Keratinocyte (primary cell): ENCODE results near the gene FARP2. TPM values are rescaled to one million over a fixed set of nuclear protein-coding genes. Genes with fewer than 3 reads are reported as not detected.

Experiments
- DNase-seq: peaks from one replicate; pipeline ENCODE4 v3.0.0-alpha.2; 2011; ENCODE audit warnings: low read depth, missing footprints, low spot score
- FAIRE-seq: peaks from 2 replicates; lab custom pipeline; 2011; peaks lifted over from hg19 to GRCh38; lab: Jason Lieb, UNC
- H2AFZ ChIP-seq: 2 replicates; pipeline ENCODE4 v1.6.0; 2012; ENCODE audit warnings: low read length, control low read depth, inconsistent platforms; ENCODE audit not compliant: control insufficient read depth
- H3K27ac ChIP-seq: 2 replicates; pipeline ENCODE4 v1.5.1; 2011; ENCODE audit warnings: low read length; ENCODE audit not compliant: control insufficient read depth, insufficient read depth
- H3K27me3 ChIP-seq: 3 replicates; pipeline ENCODE4 v1.6.0; 2011; ENCODE audit warnings: low read length; ENCODE audit not compliant: control insufficient read depth, insufficient read depth; ENCODE audit errors: extremely low read depth
- H3K36me3 ChIP-seq, 2 experiments: 2 replicates in 1 of 2; 3 replicates in 1 of 2; pipeline ENCODE4 v1.5.1; 2011; ENCODE audit warnings: low read length in 2 of 2, mild to moderate bottlenecking in 1 of 2; ENCODE audit not compliant: control insufficient read depth in 2 of 2, insufficient read depth in 2 of 2; ENCODE audit errors: extremely low read depth in 1 of 2
- H3K4me1 ChIP-seq: 3 replicates; pipeline ENCODE4 v1.5.1; 2011; ENCODE audit warnings: low read length; ENCODE audit not compliant: control insufficient read depth, insufficient read depth; ENCODE audit errors: extremely low read depth
- H3K4me2 ChIP-seq: 3 replicates; pipeline ENCODE4 v1.6.0; 2011; ENCODE audit warnings: low read depth, low read length; ENCODE audit not compliant: control insufficient read depth, insufficient read depth; ENCODE audit errors: extremely low read depth
- H3K4me3 ChIP-seq, 3 experiments: fragments of 200-600 bp in 1 of 3; sonication (generic) in 1 of 3; 2 replicates in 2 of 3; 3 replicates in 1 of 3; pipeline ENCODE4 v1.5.1; 2011 to 2016; ENCODE audit warnings: low read length in 3 of 3, mild to moderate bottlenecking in 3 of 3, control low read depth in 2 of 3, inconsistent platforms in 1 of 3, low read depth in 1 of 3, mixed read lengths in 1 of 3, mixed run types in 1 of 3, moderate library complexity in 1 of 3; ENCODE audit not compliant: control insufficient read depth in 2 of 3, insufficient read depth in 2 of 3; ENCODE audit errors: extremely low read depth in 1 of 3
- H3K79me2 ChIP-seq: 2 replicates; pipeline ENCODE4 v1.6.0; 2012; ENCODE audit warnings: low read length; ENCODE audit not compliant: control insufficient read depth, insufficient read depth
- H3K9ac ChIP-seq: 3 replicates; pipeline ENCODE4 v1.6.0; 2011; ENCODE audit warnings: low read length; ENCODE audit not compliant: control insufficient read depth, insufficient read depth; ENCODE audit errors: extremely low read depth
- H3K9me1 ChIP-seq: 3 replicates; pipeline ENCODE4 v1.6.0; 2011; ENCODE audit warnings: low read length; ENCODE audit not compliant: control insufficient read depth, insufficient read depth; ENCODE audit errors: extremely low read depth
- H3K9me3 ChIP-seq: 2 replicates; pipeline ENCODE4 v1.5.1; 2012; ENCODE audit warnings: low read depth, low read length; ENCODE audit not compliant: control insufficient read depth
- H4K20me1 ChIP-seq: 3 replicates; pipeline ENCODE4 v1.6.0; 2011; ENCODE audit warnings: low read length; ENCODE audit not compliant: control insufficient read depth, insufficient read depth; ENCODE audit errors: extremely low read depth
- CTCF ChIP-seq, 3 experiments: IDR thresholded peaks in 1 of 3; conservative IDR thresholded peaks in 1 of 3; optimal IDR thresholded peaks in 1 of 3; 2 replicates in 2 of 3; 3 replicates in 1 of 3; pipeline versions ENCODE3 to v1.5.1; 2011; ENCODE audit warnings: low read length in 3 of 3, mild to moderate bottlenecking in 3 of 3, moderate library complexity in 2 of 3, control low read depth in 1 of 3, inconsistent platforms in 1 of 3; ENCODE audit not compliant: insufficient read depth in 2 of 3; ENCODE audit errors: extremely low read depth in 1 of 3
- EZH2 ChIP-seq: IDR thresholded peaks from one replicate; pipeline ENCODE4 v1.6.1; 2012; ENCODE audit warnings: inconsistent platforms, mild to moderate bottlenecking, low read length, moderate library complexity
- dilution Hi-C: fragments of 300-500 bp; cut with MboI; formaldehyde crosslinking; loops from one replicate; pipeline ENCODE4 v1.7.0; 2020; ENCODE audit warnings: low sequenced_read_pairs; ENCODE audit not compliant: extremely low pct_ligation_motif_present
- polyA plus RNA-seq, 5 experiments: library from polyadenylated mRNA; depleted of rRNA in 3 of 5; stranded (reverse) in 3 of 5; stranded (forward) in 1 of 5; unstranded in 1 of 5; fragments of >200 nt; gene quantifications; 1 replicate in 1 of 5; 2 replicates in 3 of 5; 3 replicates in 1 of 5; pipeline versions ENCODE4 v1.2.1 to v1.2.3, GENCODE V29; 2011 to 2012; ENCODE audit warnings: missing spikeins in 2 of 5, low read depth in 1 of 5, low replicate concordance in 1 of 5

Gene FARP2
- polyA plus RNA-seq, 1 donor (not counting 4 experiments of a cell fraction or from before 2014, with no cell fraction given), result 39.3 TPM

- dilution Hi-C loops, result no loop called here
- no peak for FAIRE-seq
Measured at GRCh38 chr2:241467777-241468475, 111.8 kb downstream of the FARP2 start.

GRCh38 chr2:241468476-241468781, 112.3 kb downstream of the FARP2 start:
- Histone ChIP-seq H3K27ac (no peak overlapping the region), H2AFZ (no peak overlapping the region), H4K20me1 (no peaks in the 10 kb centered on the region), H3K4me1 (no peaks in the 10 kb centered on the region), H3K27me3 (no peaks in the 10 kb centered on the region), H3K79me2 (no peaks in the 10 kb centered on the region), H3K9me3 (no peaks in the 10 kb centered on the region), H3K9me1 (no peaks in the 10 kb centered on the region), H3K9ac (no peak overlapping the region), H3K36me3 (no peaks in the 10 kb centered on the region), H3K4me3 (no peak overlapping the region), H3K4me2 (no peak overlapping the region)
- FAIRE-seq, result no peak
- dilution Hi-C loops, result no loop called here
- TF ChIP-seq EZH2 (no peak), CTCF (optimal IDR thresholded peaks at IDR 0.05 in 1 of 3, IDR thresholded peaks at IDR 0.05 in 1 of 3, conservative IDR thresholded peaks at IDR 0.05 in 1 of 3; ENCODE audit: extremely low read depth in 1 of 3, insufficient read depth in 2 of 3, low read length in 3 of 3) (no peak)
- DNase-seq, result no peak

More at GRCh38 chr2:241467777-241468475, 111.8 kb downstream of the FARP2 start:
- no peaks in the 10 kb centered on the region for H4K20me1 ChIP-seq
- H3K9me3 ChIP-seq, result no peaks in the 10 kb centered on the region
- no peak for DNase-seq
- H3K27ac ChIP-seq, result no peak overlapping the region
- H3K9ac ChIP-seq, result no peak overlapping the region
- no peaks in the 10 kb centered on the region for H3K9me1 ChIP-seq
- no peak for TF ChIP-seq EZH2
- TF ChIP-seq CTCF (optimal IDR thresholded peaks at IDR 0.05 in 1 of 3, IDR thresholded peaks at IDR 0.05 in 1 of 3, conservative IDR thresholded peaks at IDR 0.05 in 1 of 3; ENCODE audit: extremely low read depth in 1 of 3, insufficient read depth in 2 of 3, low read length in 3 of 3), result no peak
- H3K4me2 ChIP-seq, result no peak overlapping the region
- H3K4me1 ChIP-seq, result no peaks in the 10 kb centered on the region
- H3K27me3 ChIP-seq, result no peaks in the 10 kb centered on the region
- no peaks in the 10 kb centered on the region for H3K36me3 ChIP-seq
- no peaks in the 10 kb centered on the region for H3K79me2 ChIP-seq
- H3K4me3 ChIP-seq, result no peak overlapping the region
- H2AFZ ChIP-seq, result no peak overlapping the region
